ENCODE data around the gene ROBO1.
"Not testable (repeated sequence)": the region's sequence is repeated elsewhere in the genome, so short reads cannot be mapped to it uniquely, and the experiment has no call there.

ROBO1 gene

DNA sequence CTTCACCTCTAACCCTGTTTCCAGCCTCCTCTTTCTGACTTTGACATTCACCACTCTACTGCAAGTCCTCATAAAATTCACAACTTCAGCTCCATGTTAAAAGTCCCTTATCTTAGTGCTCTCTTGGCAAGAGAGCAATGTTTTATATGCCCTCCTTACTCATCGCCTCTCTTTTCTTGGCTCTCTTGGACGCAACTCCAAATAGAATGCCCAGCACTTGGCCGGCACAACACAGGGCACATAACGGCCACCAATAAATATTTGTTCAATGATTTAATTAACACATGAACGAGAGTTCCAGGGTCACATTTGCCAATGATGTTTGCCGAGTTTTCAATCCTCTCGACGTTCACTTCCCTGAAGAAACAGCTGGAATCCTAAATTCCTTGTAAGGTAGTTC is 401.4 kb downstream of the ROBO1 start:
- no peak for DNase-seq

DNA sequence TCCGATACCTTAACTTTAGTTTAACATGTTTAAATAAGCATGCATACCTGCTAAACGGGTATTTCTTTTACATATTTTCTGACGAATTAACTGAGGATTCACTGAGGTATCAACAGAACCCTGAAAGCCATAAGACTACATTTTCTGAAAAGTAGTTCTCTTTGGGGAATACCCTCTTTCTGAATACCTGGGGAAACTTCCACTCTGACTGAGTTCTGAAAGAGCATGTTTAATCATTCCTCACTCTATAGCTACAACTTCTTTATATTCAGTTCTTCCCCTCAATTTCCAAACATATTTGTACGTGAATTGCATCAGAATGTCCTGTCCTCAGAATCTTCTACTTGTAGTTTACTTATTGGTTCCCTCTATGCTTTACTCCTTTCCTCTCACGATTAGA is 403.0 kb downstream of the ROBO1 start:
- DNase-seq = no peak

DNA sequence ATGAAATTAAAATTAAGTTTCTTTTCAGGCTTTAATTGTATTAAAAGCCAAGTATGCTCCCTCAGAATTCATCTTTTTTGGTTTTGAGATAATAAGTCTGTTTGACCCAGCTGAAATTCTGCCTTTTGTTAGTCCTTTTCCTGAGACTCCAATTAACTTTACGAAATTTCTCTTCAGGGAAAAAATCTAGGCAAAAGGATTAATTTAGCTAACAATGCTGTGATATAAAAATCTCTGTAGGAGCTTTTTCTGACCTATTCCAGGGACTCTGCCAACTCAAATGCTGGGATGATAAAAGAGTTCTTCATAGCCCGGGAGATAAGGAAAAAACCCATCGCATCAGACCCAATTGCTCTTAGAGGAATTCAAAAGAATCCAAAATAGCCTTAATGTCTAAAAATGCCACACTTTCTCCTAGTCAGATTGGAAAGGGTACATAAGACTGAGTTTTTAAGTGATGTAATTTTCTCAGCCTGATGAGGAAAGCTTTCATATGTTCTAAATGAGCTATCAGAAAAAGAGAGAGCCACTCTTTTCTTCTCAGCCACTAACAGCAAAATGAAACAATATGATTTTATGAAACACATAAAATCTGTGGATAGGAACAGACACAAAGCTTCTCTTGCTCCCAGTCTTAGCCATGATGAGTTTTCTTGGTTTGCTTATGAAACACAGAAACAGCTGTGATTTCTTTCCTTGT is 405.1 kb downstream of the ROBO1 start:
- no peak for DNase-seq

DNA sequence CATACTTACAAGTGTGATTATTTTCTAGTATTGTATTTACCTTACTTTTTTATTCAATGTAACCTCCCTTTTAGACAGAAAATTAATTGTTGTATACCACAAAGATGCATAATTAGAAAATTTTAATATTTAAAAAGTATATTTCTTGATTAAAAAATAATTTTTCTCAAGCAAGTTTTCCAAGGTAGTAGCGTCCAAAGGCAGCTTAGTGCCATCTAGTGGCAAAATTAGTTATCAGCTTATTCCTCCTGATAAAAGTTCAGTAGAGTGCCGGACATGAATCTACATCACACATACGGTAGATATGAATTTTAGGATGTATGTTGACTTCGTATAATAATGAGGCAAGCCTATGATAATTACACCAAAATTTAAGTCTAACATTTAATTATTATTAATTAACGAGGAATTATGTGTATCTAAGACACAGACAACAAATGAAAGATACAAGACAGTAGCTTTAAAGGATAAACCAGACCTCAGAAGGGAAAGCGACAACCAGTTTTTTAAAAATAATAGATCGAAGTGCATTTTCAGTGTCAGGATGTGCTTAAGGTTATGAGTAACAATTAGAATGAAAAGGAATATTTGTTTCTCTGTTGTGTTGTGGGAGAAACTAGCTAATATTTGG is 405.9 kb downstream of the ROBO1 start:
- peak; percentile 47 for DNase-seq

DNA sequence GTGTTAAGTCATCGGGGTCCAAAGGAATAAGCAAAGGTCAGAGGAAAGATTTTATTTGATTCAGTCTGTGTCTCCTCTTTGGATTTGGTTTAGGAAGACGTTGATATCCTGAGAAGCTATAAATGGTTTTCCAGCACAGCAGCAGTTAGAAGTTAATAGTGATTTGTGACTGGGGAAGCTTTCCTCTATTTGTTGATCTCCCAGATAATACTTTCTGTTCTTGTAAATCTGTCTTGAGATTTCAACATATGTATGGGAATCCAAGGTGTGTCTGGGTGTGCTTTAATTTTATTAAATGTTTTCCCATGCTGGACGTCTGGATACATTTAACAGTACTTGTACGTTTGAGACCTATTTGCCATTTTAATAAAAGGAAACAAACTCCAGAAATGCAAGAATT is 409.5 kb downstream of the ROBO1 start:
- no peak for DNase-seq

DNA sequence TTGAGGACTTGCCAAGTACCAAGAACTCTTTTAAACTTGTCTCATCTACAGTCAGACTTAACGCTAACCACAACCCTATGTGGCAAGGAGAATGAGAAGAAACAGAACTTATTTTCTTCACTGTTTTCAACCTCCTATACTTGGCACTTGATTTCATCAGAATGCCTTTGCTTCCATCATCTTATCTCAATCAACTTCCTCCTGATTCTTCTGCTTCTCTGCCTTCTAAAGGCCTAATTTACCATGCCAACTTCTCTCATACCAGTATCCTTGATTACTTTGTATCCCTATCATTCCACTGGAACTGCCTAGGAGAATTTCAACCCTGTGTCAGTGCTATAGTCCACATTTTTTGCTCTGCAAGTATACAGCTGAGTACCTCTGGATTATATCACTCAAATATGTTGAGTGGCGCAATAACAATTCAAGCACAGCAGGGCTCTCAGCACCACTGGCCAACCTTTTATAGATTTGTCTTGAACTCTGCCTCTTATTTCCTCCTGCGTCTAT is 413.6 kb downstream of the ROBO1 start:
- no peak for DNase-seq

DNA sequence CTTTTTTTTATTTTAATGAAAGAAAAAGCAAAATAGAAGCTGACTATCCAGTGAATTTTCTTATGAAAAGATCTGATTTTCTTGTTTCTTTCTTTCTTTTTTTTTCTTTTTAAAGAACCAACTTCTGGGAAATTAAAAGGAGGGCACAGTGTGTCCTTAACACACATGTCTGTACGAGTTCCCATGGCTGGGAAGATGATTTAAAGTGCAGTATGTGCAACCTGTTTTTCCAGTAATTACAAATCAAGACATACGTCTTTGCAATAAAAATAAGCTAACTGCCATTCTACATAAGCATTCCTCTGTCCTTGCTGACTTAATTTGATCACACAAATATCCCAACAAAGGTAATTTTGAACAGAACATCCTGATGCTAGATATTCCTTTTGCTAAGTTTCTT is 416.1 kb downstream of the ROBO1 start:
- no peak for DNase-seq

DNA sequence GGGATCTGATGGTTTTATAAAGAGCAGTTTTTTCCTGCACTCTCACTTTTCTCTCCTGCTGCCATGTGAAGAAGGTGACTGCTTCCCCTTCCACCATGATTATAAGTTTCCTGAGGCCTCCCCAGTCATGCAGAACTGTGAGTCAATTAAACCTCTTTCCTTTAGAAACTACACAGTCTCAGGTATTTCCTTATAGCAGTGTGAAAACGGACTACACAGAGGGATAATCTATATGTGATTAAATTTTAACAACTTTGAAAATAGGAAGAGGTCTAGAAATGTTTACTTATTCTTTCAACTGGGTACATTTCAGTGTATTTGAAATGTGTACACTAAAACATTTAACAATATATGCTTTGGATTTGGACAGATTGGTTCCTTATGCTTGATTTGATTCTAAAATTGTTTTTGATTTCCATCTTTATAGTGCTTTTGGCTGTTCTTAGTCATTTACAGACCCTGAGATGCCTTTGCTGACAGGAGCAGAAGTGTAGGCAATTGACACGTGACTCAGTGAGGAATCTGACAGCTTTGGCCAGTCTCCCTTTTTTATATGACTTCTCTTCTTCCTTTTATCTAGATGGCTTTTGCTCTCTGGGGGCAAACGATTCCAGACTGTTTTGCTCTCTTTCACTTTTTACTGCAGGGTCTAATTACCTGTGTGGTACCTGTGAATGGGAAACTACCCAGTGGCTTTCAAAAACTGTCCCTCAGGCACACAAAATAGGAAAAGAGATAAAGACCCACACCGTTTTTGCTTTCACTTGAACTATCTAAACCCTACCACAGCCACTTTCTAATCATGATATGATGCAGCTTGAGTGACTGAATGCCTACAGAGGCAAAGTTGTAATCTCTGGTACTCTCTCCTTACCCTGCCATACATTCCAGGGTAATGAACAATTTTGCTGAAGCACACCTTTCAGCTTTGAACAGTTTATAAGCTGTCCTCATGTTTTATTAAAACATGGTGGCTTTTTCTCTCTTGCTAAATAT is 422.6 kb downstream of the ROBO1 start:
- no peak for DNase-seq

DNA sequence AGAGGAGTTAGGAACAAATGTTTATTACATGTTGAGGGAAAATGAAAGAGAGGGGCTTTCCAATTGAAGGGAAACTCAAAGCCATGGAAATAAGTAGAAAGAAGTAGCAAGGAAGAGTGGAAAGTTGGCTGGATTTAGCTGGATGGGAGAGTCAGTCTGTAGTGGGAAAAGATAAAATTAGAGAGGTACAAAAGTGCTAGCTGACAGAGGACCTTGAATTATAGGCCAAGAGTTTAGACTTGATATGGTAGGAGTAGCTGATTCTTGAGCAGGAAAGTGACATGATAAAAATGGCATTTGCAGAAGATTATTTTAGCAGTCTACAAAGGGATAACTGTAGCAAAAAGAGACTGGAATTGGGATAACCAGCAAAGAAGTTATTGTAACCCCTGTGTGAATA is 425.8 kb downstream of the ROBO1 start:
- no peak for DNase-seq

DNA sequence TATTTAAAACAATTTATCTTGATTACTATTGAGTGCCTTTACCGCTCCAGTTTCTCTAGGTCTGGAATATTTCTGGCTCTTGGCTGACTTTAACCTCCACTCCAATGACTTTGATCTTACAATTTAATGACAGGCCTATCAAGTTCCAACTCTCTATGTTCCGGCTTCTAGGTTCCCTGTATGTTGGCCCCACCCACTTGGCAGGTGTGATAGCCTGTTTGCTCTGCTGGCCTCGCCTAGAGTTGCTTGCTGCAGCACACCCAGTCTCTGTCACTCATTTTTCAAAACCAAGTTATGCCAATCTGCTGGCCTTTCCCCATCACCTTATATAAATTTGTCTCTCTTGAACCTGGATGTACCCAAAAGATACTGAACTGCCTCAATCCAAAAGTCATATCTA is 428.0 kb downstream of the ROBO1 start:
- peak; percentile 45 for DNase-seq

DNA sequence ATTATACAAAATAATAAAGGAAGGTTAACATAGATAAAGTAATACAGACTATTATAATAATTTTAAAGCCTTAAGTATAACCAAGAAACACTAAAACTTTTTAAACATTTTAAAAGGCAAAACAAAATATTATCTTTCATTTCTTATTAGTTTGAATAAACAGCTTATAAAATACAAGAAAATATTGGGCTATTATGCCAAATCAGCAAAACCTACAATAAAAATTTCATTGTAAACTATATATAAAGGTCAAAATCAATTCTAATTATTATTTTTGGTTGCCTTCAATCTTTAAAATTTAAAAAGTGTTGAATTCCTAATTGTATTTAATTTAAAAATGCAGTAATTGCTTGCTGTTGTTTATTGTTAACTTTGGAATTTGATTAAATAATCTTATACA is 430.0 kb downstream of the ROBO1 start:
- no peak for DNase-seq

DNA sequence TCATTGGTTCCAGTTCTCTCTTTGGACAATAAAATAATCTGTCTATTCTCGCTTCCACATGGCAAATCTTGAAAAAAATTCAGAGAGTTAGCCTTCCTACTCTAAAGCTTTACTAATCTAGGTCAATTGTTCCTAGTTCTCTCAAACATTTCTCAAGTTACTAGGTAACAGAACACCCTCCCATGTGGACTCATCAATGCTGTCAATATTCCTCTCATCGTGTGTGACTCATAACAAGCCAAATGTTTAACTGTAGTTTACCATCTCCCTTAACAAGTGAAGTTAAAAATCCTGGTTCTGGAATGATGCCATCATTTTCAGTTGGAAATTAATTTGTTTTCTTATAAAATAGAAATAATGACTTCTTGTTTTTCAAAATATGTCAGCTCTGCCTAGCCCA is 438.6 kb downstream of the ROBO1 start:
- DNase-seq = peak; percentile 79

DNA sequence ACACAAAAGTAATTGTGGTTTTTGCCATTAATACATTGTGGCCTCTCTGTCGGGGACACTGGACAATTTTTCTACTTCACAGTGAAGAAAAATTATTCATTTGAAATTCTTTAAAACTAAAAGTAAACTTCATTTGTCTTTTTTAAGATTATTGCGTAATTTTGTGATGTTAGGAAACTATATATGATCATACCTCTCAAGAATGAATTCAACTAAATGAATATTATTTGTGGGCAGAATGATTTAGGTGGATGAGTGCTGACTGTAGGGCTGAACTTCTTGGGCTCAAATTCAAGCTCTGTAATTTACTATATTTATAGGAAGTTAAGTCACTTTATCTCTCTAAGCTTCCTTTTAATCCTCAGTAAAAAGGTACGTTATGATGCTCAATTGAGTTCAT is 441.2 kb downstream of the ROBO1 start:
- DNase-seq = no peak

DNA sequence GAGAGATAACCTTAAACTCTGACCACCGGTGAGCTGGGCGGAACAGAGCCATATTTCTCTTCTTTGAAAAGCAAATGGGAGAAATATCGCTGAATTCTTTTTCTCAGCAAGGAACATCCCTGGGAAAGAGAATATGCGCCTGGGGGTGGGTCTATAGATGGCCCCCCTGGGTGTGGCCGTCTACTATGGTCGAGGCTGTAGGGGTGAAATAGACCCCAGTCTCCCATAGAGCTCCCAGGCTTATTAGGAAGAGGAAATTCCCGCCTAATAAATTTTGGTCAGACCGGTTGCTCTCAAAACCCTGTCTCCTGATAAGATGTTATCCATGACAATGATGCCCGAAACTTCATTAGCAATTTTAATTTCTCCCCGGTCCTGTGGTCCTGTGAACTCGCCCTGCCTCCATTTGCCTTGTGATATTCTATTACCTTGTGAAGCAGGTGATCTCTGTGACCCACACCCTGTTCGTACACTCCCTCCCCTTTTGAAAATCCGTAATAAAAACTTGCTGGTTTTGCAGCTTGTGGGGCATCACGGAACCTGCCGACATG is 441.9 kb downstream of the ROBO1 start:
- DNase-seq = not testable (repeated sequence)

DNA sequence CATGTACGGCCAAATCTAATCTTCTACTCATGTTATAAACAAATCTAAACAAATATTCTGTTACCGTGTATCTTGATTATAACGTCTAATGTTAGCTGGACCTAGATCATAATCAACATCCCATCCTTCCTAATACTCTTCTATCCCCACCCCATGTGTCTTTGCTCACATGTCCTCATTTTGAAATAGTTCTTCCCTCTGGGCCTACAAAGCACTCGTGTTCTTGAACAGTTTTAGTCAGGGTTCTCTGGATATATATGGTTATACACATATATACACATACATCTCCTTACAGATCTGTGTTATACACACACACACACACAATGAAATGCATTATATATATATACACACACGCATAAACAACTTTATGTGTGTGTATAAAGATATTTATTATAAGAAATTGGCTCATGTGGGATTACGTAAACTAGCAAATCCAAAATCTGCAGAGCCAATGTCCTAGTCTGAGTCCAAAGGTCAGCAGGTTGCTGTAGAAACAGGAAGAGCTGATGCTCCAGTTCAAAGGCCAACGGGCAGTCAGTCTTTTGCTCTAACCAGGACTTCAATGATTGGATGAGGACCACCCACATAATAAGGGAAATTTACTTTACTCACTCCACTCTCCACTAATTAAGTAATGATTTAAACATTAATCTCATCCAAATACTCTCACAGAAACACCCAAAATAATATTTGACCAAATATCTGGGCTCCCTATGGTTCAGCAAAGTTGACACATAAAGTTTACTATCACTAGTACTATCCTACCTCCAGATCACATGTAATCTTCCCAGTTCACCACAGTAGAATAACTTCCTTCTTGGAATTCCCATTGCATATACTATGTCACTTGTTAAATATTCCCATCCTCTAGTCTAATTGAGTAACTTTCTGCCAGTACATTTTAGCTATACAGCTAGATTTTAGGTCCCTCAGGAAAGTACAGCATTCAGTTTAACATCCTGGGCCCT is 450.0 kb downstream of the ROBO1 start:
- peak; percentile 11 for DNase-seq

DNA sequence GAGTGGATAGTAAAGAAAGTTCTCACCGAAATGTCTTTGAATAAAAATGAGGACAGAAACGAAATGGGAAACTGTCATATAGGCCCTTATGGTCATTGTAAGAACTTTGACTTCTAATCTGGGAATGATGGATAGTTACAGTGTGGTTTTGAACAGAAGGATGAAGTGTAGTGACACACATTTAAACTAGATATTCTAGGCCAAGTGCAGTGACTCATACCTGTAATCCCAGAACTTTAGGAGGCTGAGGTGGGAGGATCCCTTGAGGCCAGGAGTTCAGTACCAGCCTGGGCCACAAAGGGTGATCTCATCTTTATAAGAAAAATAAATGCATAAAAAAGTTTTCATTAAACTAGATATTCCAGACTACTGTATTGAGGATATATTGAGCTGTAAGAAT is 452.8 kb downstream of the ROBO1 start:
- DNase-seq = peak; percentile 19

DNA sequence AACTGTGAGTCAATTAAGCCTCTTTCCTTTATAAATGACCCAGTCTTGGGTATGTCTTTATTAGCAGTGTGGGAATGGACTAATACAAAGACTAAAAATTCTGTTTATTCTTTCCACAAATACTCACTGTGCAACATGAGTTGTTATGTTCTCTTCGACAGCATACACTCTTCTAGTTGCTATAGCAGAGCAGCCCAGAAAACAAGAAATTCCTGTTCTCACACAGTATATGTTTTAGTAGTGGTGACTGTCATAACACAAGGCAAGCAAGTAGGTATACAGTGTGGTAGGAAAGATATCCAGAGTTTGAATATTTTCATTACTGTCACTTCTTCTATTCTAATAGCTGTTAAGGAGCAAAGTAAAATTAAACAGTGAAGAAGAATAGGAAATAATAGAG is 453.3 kb downstream of the ROBO1 start:
- DNase-seq = peak; percentile 77

DNA sequence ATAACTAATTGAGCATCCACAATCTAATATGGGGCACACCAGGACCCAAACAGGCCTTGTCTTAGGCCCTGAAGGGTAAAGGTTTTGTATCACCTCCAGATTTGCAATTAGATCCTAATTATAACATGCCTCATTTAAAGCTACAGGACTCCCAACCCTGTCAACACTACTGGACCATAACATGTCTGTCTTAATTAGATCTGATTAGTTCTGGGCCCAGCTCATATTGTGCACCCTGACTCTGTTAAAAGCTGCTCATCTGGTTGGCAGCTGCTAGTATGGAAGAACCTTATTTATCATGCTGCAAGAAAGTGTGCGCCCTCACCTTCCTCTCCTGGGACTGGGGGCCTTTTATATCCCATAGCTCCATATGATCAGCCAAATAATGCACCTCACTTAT is 457.8 kb downstream of the ROBO1 start:
- DNase-seq = no peak

DNA sequence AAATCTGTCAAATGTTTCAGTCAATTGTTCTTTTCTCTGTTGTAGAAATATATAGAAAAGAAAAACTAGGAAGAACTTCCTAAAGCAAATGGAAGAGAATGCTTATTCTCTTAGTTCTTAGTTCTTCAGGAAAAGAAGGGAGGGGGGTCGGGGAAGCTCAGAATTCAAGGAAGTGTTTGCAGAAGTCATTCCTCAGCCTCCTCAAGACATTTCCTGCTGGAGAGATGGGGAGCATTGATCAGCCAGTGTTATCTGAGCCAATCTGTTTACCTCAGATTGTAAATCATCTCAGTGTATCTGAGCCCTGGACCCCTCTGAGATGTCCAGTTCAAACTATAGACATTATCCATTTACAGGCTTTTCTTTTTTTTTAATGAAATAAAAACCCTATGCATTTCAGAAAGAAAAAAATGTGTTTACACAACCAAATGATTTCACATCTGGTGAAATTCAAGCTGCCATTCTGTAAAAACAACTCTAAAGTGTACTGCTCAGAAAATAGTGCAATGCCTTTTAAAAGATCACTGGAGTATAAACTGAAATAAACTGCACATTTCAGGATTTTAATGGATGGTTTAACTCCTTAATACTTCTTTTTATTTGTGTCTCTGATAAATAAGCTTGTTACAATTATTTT is 460.7 kb downstream of the ROBO1 start:
- peak; percentile 0 for DNase-seq

DNA sequence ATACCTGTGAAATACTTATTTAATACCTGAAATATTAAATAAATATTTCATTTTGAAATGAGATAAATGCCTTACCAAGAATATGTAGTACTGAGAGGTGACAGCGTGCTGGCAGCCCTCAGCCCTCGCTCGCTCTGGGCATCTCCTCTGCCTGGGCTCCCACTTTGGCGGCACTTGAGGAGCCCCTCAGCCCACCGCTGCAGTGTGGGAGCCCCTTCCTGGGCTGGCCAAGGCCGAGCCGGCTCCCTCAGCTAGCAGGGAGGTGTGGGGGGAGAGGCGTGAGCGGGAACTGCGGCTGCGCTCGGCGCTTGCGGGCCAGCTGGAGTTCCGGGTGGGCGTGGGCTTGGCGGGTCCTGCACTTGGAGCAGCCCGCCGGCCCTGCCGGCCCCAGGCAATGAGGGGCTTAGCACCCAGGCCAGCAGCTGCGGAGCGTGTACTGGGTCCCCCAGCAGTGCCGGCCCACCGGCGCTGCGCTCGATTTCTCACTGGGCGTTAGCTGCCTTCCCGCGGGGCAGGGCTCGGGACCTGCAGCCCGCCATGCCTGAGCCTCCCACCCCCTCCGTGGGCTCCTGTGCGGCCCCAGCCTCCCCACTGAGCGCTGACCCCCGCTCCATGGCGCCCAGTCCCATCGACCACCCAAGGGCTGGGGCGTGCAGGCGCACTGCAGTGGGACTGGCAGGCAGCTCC is 467.7 kb downstream of the ROBO1 start:
- not testable (repeated sequence) for DNase-seq

Data from DMS53 (cell line).